NCI-H446 treated with DMSO at 0.1 percent for 48 hours (cell line): Measurements from ENCODE around the gene HSPBP1.

Experiments used
- DNase-seq: peaks from one replicate; lab custom pipeline; 2025; lab: John Stamatoyannopoulos, UW

Gene HSPBP1

GRCh38 chr19:55304980-55305379, 25.1 kb upstream of the HSPBP1 start:
- no peak for DNase-seq

GRCh38 chr19:55304279-55304978, 24.5 kb upstream of the HSPBP1 start:
- no peak for DNase-seq

- no peak for DNase-seq
Observed at GRCh38 chr19:55303477-55303876, 23.6 kb upstream of the HSPBP1 start.

GRCh38 chr19:55302318-55302703, 22.4 kb upstream of the HSPBP1 start:
- DNase-seq = no peak

- DNase-seq = no peak
Observed at GRCh38 chr19:55301459-55302317, 21.8 kb upstream of the HSPBP1 start.

- DNase-seq = no peak
Observed at GRCh38 chr19:55300886-55301458, 21.1 kb upstream of the HSPBP1 start.

- no peak for DNase-seq
Observed at GRCh38 chr19:55299991-55300390, 20.1 kb upstream of the HSPBP1 start.

- no peak for DNase-seq
Observed at GRCh38 chr19:55297267-55297666, 17.4 kb upstream of the HSPBP1 start.

- no peak for DNase-seq
Observed at GRCh38 chr19:55289117-55289796, 9.3 kb upstream of the HSPBP1 start.

- DNase-seq = no peak
Observed at GRCh38 chr19:55287361-55288079, 7.6 kb upstream of the HSPBP1 start.

- DNase-seq = no peak
Observed at GRCh38 chr19:55285229-55285890, 5.5 kb upstream of the HSPBP1 start.

GRCh38 chr19:55284405-55285058, 4.6 kb upstream of the HSPBP1 start:
- DNase-seq = no peak

- peak; percentile 58 for DNase-seq
Observed at GRCh38 chr19:55283548-55284377, 3.9 kb upstream of the HSPBP1 start, which contains the start of gene BRSK1. Gene BRSK1 (plus strand): TSS chr19:55283997. CDS start chr19:55284443, 446 bp downstream.

GRCh38 chr19:55279340-55279739, 570 bp downstream of the HSPBP1 start:
- DNase-seq = no peak

- DNase-seq = no peak
Observed at GRCh38 chr19:55278391-55279135, 1.3 kb downstream of the HSPBP1 start.

- DNase-seq = no peak
Observed at GRCh38 chr19:55277494-55277893, 2.4 kb downstream of the HSPBP1 start.

GRCh38 chr19:55276720-55277430, 3.0 kb downstream of the HSPBP1 start:
- DNase-seq = no peak
